HG02840 (cell line): ENCODE data around the gene CRYL1.

ENCODE experiments used
- ATAC-seq: cut with Tn5 transposase; IDR thresholded peaks from one replicate; pipeline ENCODE4 v1.9.1; 2021; ENCODE audit warnings: mild to moderate bottlenecking, moderate library complexity, moderate number of reproducible peaks; ENCODE audit not compliant: unreplicated experiment, low FRiP score

Gene CRYL1

DNA sequence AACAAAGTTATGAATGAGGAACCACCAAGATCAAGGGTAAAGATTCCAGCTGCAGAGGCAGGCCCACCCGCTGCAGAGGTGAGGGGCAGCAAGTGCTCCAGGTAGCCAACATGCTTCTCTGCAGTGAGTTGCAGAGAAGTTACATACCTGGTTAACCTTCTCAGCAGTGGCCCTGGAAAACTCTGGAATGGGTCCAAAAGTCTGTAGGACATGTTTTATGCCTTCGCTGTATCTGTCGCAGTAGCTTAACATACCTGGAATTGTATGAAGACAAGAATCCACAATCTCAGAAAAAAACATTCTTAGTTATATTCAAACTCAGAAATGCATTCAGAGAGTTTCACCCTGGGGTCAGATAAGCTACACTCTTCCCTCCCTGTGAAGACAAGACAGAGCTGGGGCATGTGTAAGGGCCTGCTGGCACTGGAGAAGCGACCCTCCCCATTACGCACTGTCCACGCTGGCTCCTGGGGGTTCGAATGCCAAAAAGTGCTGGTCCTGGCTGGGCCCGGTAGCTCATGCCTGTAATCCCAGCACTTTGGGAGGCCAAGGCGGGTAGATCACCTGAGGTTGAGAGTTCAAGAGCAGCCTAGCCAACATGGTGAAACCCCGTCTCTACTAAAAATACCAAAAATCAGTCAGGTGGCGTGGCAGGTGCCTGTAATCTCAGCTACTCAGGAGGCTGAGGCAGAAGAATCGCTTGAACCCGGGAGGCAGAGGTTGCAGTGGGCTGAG is 121.0 kb downstream of the CRYL1 start:
- ATAC-seq = no peak

DNA sequence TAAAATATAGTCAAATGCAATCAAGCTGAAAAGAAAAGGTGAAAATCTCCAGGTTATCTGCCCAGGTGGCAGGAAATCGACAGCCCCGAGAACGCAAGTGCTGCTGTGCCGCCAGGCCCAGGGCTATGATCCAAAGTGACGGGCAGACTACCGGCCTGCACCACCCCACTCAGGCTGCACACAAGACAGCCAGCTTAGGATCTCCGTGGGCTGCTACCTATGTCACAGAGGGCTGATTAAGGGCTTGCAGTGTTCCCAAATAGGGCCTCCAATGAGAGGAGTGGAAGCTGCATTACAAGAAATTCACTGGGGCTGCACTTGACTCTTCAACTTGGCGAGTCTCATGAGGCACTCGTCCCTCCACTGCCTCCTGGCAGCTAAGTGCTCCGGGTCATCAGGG is 121.8 kb downstream of the CRYL1 start:
- ATAC-seq = no peak

GRCh38 chr13:20402881-20403280 is 122.8 kb downstream of the CRYL1 start:
- no peak for ATAC-seq

GRCh38 chr13:20401931-20402856 is 123.5 kb downstream of the CRYL1 start:
- ATAC-seq = no peak

- no peak for ATAC-seq
Measured at GRCh38 chr13:20401531-20401930, 124.1 kb downstream of the CRYL1 start.

DNA sequence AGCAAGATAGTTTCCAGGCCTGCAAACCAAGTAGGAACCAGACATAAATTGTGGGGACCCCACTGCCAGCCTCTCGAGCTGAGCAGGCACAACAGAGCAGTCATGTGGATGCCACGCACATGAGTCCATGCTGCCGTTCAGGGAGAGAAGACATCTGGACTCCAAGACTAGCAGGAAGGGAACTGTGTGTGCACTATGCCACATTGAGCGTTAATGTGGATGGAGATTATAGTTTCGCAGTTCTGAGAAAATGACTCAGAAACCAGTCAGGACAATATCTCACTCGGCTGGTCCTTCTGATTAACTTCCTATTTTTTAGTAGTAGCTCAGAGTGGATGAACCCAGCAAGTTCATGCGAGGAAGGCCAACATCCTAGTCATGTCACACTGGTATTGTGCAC is 124.9 kb downstream of the CRYL1 start:
- no peak for ATAC-seq

GRCh38 chr13:20399961-20400360 is 125.7 kb downstream of the CRYL1 start:
- ATAC-seq = no peak

GRCh38 chr13:20399515-20399914 is 126.1 kb downstream of the CRYL1 start:
- no peak for ATAC-seq

DNA sequence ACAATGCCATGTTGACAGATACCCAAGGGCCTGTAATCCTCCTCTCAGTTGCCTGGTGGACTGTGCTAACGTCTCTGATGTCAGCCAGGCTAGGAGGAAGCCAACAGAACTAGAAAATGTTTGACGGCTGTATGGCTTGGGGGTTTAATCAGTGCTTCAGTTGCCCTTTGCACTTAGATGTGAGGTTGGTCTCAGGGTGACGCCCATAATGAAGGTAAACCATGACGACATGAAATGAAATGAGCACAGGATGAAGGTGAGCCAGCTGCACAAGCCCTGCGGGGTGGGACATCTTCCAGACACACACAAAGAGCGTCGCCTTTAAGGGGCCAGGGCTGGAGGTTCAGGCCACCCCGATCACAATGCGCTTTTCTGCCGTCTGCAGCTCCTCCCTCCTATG is 127.2 kb downstream of the CRYL1 start:
- no peak for ATAC-seq

DNA sequence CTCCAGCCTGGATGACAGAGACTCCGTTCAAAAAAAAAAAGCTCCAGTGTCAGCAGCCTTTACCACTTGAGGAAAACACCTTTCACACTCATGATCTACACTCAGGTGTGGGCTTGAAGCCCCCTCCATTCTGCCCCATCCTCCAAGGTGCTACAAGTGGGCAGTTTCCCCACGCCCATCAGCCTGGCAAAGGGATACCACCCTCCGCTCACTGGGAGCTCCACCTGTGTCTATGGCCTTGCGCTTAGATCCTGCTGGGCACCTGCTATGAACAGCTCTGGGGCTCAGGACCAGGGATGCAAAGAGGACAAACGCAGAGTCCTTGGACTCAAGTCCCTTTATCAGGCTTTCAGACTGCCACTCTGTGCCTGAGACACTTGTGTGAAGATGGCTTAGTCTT is 127.8 kb downstream of the CRYL1 start:
- ATAC-seq = no peak

DNA sequence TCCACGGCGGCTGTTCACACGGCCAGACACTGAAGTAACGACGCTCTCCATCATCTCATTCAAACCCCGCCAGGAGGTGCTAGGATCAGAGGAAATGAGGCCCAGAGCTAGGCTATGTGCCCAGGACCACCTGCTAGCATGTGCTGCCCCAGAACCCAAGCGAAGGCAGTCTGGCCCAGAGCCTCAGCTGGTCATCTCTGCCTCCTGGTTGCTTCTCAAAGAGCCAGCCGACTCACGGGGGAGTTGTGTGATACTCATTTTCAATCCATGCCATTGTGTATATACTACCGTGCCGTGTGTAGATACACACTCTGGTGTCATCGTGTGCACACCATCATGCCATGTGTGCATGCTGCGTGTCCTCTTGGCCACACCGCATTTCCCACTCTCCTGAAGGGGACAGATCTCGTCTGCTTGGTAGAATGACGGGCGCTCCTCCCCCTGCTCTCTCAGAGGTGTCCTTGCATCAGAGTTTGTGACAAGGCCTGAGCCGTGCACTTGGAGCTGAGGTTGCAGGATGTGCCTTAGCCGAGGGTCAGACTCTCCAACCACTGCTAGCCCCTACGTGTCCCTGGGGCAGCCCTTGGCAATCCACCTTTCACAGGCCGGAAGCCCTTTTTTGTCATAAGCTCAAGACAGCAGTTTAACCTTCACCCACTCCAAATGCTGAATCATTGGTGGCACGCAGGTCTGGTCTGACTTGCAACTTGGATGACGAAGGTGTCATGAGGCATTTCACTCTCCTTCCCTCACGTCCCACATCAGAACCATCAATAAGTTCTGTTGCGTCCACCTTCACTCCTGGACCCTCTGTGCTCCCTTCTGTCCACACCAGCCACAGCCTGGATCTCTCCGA is 130.4 kb downstream of the CRYL1 start:
- no peak for ATAC-seq

- ATAC-seq = no peak
Measured at GRCh38 chr13:20394506-20394905, 131.2 kb downstream of the CRYL1 start.

- ATAC-seq = no peak
Measured at GRCh38 chr13:20394169-20394501, 131.5 kb downstream of the CRYL1 start.

DNA sequence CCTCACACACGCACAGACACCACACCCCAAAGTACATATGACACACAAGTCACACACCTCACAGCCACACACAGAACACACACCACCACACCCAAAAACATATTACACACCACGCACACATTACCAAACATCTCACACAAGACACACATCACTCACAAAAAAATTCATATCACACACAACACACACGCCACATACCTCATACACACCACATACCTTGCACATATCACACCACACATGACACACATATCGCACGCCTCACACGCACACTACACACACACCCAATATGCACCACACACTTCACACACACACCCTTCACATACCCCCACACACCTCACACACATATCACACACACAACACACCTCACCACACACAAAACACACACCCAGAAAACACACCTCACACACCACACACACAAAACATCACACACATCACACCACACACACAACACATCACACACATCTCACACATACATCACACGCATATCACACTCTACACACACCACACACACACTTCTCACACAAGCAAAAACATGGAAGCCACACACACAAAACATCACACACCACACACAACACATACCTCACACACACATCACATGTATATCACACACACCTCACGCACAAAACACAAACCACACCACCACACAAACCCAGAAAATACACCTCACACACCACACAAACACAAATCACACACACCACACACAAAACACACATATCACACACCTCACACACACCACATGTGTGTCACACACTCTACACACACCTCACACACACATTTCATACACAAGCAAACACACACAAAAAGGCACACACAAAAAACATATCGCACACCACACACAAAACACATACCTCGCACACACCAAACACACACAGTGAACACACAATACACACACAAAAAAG is 132.1 kb downstream of the CRYL1 start:
- ATAC-seq = no peak

DNA sequence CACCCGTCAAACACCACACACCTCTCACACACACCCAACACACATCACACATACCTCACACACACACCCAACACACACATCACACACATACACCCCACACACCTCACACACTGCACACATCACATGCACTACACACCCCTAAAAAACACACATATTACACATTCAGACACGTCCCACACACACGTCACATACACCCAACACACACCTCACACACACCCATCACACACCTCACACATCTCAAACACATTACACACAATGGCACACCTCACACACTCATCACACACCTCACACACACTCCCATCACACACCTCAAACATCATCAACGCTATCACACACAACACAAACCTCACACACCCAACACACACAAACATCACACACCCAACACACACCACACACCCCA is 133.1 kb downstream of the CRYL1 start:
- ATAC-seq = no peak

DNA sequence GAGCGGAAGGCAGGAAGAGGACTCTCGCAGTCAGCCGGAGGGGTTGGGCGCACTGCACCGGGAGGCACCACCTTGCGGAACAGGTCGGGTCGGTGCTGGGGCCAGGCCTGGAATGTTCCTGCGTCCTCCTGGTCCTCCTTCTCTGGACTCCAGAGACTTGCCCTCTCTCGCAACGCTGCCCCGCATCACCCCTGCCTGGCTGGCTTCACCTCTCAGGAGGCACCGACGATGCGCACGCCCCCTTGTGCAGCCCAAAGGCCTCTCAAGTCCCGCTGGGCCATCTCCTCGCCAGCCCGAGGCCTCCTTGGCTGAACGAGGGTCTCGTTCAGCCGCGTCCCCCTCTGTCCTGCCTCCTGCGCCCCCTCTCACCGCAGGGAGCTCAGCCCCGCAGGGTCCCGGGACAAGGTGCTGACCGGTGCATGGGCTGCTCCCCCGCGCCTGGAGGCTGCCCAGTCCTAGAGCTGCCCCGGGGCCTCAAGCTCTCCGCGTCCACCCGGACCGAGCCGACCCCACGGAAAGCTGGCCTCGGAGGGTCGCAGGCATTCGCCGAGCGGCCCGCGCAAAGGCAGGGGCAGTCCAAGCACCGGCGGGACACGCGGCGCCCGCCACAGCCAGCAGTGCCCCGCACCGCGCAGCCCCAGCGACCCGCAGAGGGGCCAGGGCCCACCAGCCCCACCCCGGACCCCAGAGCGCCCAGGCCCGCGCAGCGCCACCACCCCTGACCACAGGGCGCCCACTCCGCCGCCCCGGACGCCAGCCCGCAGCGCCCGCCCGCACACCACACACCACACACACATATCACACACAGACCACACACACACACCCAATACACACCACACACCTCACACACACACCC is 133.8 kb downstream of the CRYL1 start:
- no peak for ATAC-seq

DNA sequence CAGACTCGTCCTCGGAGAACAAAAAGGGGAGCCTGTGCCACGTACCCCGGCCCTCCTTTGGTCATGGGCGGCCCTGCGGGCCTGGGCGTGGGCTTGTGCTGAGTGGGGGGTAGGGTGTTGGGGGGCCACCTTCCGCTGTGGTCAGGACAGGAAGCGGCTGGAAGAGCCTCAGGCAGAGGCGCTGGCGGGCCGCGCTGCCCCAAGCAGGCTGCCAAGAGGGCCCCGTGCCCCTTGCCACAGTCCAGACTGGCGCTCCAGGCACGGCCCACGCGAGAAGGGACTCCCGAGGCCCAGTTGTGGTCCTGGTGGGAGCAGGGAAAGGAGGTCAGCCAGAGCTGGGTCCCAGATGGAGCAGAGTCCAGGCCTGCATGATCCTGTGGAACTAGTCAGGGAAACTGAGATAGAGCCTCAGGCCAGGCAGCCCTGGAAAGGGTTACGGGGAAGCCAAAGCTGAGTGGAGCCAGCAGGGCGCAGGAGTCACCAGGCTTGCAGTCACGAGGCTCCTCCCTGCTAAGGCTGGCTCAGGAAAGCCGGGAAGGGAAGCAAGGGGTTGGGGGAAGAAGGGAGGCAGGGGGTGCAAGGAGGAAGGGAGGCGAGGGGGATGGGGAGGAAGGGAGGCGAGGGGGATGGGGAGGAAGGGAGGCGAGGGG is 135.0 kb downstream of the CRYL1 start:
- ATAC-seq = no peak

DNA sequence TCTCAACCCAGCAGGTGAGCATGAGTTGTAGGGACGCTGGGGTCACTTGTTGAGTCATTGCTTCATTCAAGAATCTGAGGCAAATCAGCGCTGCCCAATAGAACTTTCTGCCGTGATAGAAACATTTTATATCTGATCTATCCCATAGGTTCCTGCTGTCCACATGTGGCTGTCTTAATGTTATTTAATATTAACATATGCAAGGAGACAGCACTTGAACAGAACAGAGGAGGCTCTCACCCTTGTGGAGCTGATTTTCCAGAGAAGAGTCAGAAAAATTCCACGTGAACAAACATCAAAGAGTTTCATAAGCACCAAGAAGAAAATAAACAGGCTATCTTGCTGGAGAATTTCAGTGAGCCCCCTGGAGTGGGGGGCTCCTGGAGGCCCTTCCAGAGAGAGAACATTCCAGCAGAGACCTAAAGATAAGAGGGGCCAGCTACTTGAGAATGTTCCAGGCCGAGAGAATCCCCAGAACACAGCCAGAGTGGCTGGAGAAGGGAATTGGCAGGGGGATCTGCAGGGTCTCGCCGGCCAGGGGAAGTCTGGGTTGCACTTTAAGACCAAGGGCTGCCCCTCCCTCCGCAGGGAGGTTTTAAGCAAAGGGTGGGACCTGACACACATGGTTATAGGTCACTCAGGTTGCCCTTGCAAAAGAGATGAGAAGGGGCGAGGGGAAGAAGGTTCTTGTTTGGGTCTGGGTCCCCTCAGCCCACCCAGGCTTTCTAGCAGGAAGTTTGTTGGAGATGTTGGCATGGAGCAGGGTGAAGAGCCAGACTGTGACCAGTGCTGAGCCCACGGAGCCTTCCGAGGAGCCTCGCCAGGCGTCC is 135.7 kb downstream of the CRYL1 start:
- ATAC-seq = no peak
